Fibroblast of upper back skin (primary cell): ENCODE measurements around the gene SAE1.

Experiments used
- DNase-seq: peaks from one replicate; pipeline ENCODE4 v3.0.0-alpha.2; 2013

The SAE1 gene

DNA sequence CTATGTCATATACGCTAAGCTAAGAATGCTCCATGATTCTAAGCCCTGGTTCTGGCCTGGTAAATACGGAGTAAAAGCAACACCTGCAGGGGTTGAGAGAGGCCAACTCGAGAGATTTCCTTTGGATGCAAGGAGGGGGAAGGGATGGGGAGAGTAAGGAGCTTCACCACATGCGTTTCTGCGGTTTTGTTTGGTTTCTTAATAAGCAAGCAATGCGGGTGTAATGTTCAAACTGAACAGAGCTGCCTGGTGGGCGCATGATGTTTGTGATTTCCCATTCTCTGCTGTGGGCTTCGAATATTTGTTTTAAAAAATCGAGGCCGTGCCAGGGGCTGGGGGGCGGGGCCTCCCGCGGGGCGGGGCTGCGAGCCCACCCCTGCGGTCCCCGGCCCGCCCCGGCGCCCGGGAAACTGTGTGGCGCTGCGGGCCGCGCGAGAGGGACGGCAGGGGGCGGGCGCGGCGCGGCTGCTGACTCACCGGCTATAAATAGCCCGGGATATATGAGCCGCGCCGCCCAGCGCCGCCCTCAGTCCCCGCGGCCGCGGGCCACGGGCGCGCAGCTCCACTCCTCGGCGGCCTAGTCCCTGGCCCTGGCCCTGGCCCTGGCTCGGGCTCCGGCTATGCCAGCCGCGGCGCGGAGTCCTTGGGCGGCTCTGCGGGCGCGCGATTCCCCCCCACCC, 95.3 kb downstream of the SAE1 start:
- DNase-seq: peak; percentile 87

DNA sequence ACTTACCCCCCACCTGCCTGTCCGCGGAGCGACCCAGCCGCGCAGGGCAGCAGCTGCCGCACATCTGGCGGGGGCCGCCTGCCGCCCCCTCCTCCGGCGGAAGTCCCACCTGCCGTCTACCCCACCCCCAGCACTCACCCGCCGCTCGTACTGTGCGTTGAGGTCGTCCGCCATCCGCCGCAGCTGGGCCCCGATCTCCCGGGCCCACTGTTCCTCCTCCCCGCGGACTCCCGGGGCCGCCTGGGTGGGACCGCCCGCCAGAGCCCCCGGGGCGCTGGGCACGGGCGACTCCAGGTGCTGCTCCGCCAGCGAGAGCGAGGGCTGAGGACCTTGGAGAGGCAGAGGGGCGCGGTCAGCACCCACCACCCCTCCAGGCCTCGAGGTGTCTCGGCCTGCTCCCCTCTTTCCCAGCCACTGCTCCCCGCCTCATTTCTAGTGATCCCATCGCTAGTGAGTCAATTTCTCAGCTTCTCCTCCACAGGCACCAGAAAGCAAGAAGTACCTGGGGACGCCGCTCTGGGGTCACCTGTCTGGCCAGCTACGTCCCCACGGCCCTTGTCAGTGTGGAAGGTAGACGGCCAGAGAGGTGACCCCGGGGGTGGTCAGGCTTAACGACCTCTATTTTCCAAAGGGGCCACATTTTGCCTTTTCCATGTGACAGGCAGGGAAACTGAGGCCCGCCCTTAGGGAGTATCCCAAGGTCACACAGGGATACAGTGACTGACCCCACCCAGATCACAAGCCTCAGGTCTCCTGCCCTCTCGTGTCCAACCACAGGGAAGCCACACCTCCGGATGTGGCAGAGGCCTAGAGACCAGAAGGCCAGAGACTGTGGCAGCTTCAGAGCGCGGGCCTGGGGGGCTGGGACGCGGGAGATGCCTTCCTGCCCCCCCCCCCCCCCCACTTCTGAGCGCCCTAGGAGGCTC, 96.1 kb downstream of the SAE1 start:
- peak; percentile 76 for DNase-seq

DNA sequence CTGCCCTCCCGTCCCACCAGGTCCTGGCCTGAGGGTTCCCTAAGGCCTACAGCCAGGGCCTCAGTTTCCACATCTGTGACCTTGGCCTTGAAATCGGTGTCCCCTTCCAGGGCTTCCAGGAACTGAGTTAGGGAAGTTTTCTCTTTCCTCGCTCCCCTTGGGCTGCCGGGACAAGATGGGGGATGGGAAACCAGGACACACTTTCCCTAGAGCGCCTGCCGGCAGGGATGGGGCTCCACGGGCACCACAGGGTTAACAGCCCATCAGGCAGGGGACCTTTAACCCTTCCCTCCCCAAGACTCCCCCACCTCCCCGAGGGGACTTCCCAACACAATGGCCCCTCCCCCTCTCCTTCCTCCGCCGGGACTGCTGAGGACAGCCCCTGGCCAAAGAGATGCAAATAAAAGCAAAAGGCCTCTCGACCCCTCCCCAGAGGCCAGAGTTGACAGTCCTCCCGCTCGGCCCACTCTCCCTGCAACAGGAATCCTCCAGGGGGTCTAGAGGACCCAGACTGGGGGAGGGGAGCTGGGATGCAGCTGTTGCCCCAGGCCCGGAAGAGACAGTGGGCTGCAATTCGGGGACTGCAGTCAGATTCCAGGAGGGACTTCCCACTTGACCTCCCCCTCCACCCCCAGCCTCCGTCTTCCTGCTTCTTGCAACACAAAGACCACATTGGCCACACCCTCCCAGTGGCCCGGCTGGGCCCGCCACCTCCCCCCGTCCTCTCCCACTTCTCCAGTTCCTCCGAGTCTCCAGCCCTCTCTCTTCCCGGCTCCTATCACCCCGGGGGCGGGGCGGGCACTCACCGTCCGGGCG, 96.9 kb downstream of the SAE1 start:
- peak; percentile 93 for DNase-seq

DNA sequence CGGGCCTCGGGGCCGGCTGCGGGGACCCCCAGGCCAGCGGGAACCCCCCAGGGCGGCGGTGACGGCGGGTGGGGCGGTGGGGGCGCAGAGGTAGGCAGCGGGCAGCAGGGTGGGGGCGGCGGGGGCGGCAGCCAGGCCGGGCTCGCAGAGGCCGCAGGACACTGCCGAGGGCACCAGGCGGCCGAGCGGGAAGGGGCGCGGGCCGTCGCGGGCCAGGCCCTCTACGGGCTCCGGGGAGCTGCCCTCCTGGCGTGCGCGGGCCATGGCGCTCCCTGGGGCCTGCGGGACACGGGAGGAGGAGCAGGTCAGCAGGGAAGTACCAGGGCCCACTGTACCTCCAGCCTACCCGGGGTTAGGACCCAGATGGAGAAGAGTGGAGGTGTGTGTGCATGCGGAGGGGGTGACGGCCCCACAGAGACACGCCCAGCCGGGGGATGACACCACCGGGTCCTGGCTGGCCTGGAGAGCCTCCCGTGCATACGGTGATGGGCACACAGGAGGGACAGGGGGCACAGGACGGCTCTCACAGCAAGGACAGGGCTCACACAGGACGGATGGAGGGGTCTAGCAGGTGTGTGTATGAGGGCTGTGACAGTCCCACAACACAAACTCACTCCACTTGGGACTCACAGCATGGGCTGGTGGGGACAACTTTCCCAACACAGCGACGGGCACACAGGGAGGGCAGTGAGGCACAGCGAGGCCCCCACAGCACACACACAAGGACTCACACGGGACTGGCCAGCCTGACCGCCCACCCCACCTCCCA, 97.7 kb downstream of the SAE1 start:
- DNase-seq: no peak

DNA sequence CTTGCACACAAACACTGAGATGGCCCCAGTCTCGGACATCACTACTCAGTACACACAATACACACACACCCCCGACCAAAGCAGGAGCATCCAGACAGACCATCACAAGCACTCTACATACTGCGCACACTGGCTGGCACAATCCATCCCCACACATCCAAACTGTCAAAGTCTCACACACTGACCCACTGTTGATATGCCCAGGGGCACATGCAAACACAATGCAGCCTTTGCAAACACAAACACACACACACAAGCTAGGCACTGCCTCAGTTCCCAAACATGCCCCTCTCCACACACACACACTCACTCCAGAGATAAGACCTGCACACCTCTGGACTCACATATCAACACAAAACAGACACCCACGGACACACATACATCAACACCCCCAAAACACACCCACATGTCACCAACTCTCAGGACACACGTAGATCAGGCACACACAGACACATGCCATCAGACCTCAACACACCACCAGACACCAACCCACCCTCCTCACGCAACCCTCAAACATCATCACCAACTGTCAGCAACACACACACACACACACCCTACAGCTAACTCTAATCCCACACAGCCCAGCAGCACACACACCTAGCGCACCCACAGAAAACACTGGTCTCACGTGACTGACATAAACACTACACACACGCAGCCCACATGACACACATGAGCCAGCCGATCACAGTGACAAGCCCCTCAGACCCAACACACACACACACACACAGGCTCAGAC, 98.5 kb downstream of the SAE1 start:
- no peak for DNase-seq

DNA sequence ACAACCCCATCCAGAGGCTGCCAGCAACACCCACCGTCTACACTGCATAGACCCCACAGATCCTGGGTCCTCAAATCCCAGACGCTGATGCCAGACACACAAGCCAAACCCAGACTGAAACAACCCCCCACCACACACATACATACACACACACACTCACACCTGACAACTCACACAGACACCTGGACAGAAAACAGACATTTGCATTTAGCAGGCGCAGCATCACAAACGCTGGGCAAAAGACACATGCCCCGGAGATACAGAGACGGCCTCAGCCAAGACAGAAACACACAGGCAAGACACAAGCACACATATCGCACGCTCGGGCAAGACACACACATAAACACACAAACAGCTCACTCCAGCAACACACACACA, 99.0 kb downstream of the SAE1 start:
- no peak for DNase-seq

DNA sequence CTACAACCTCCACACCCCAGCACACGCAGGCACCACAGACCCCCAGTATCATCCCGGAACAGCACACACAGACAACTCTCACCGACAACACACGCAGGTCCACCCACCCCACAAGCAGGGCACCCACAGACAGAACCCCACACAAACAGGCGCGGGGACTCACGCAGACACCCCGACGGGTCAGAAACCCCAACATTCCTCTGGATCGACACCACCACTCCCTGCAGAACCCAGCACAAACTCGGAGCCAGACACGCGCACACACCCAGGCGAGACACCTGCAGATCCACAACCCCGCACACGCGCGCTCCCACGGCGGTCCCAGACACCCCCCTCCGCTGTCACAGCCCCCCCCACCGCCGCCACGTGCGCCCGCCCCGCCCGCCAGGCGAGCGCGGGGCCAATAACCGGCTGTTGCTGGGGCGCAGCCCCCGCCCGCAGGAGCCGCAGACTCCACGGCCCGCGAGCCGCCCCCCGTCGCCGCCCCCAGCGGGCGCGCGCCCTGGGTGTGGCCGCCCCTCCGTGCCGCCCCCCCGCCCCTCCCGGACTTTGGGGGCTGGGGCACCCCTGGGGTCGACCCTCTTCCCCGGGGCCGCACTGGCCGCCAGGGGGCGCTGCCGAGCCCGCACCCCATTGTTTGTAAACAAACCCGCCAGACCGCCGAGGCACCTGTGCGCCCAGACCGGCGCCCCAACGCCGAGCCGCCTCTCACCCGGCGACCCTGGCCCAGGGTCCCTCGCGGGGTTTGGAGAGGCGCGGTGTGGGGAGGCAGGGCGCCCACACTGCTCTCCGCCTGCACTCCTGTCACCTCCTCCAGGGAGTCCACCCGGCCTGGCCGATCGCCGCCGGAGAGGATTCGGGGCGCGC, 99.7 kb downstream of the SAE1 start:
- no peak for DNase-seq

DNA sequence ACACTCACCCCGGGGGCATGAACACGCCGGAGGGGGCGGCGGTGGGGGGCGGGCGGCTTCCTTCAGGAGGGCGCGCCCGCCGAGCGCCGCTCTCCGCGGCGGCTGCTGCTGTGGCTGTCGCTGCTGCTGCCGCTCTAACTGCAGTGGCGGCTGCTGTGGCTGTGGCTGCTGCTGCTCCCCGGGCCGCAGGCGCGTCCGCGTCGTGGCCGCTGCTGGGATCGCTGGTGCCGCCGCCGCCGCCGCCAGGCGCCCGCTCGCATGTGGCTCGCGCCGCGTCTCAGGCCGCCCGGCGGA, 100.2 kb downstream of the SAE1 start, which contains the start of gene BBC3:
BBC3 (minus strand) TSS at position 279 of the 294 bp plus-strand sequence. CDS start 2,768 bp downstream, outside the sequence.
- no peak for DNase-seq

DNA sequence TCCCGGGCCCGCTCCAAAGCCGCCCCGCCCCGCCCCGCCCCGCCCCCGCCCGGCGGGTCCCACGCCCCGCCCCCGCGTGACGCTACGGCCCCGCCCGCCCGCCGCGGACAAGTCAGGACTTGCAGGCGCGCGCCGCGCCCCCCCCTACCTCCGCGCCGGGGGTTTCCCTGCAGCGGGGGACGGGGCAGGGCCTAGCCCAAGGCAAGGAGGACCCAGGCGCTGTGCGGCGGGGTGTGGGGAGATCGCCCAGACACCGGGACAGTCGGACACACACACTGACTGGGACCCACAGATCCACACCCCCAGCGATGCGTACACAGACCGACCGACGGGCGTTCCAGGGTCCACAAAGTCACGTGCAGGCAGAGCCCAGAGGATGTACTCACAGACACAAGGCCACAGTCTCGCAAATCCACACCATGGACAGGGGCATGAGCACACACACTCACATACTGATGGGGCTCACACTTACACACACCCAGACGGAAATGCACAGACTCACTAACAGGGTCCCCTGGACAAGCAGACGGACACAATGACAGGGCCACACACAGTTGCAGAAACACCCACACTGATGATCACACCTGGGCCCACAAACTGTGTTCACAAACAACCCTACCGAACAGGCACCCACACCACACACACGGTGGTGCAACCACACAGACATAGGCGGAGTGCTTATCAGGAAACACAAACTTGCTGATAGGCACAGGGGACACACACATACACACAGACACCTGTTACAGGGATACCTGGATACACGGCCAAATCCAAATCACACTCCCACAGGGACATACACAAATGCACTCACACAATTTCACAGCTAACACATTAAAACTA, 100.8 kb downstream of the SAE1 start:
- DNase-seq: peak; percentile 85

DNA sequence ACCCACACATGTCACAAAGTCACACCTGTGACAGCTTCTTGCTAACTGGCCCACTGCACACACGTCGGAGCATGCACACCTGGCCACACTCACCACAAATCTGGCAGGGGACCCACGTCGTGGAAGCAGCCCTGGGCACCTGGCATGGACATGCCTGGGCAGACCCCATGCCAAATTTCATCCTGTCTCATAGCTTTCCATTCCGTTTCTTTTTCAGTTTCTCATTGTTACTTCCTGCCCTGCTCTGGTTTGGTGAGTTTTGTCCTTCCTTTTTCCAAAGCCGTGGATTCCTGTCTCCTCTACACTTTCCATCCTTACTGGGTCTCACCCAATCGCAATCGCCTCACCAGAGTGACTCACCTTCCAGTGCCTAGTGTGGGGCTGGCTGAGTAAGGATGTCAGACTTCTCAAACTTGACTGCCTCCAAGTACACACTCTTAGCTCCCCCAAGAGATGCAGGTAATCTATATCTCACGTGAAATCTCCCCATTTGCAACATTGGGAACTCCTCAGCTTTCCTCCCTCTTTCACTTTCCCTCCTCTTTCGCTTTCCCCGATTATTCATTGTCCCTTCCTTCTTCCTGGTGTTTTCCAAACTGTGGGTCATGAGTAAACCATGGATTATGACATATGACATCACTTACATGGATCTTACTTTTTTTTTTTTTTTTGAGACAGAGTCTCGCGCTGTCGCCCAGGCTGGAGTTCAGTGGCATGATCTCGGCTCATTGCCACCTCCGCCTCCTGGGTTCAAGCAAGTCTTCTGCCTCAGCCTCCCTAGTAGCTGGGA, 102.0 kb downstream of the SAE1 start:
- peak; percentile 67 for DNase-seq

DNA sequence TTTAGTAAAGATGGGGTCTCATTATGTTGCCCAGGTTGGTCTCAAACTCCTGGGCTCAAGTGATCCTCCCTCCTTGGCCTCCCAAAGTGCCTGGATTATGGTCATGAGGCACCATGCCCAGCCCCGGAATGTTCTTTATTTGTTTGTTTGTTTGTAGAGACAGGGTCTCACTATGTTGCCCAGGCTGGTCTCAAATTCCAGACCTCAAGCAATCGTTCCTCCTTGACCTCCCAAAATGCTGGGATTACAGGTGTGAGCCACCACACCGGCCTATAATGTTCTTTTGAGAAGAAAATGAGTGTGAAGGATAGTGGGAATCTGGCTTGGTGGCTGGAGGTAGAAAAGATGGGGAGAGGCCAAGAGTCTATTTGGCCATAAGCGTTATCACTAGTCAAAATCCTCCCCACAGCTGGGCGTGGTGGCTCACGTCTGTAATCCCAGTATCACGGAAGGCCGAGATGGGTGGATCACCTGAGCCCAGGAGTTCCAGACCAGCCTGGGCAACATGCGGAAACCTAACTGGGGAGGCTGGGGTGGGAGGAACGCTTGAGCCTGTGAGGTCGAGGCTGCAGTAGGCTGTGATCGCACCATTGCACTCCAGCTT, 105.5 kb downstream of the SAE1 start:
- no peak for DNase-seq

DNA sequence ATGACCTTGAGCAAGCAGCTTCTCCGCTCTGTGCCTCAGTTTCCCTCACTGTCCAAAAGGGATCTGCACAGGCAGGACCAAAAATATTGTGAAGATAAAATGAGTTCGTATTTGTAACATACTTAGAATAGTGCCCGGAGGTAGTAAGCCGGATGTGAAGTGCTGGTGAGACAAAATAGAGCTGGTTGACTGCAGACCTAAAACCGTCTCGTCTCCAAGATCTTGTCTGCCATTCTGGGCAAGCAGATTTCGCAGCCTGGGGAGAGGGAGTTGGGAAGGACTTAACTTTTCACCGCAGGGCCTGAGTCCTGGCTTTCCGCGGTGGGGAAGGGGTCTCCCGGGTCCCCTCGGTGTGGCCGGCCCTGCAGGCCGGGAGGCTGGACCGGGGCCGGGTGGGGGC, 108.5 kb downstream of the SAE1 start:
- DNase-seq: no peak

DNA sequence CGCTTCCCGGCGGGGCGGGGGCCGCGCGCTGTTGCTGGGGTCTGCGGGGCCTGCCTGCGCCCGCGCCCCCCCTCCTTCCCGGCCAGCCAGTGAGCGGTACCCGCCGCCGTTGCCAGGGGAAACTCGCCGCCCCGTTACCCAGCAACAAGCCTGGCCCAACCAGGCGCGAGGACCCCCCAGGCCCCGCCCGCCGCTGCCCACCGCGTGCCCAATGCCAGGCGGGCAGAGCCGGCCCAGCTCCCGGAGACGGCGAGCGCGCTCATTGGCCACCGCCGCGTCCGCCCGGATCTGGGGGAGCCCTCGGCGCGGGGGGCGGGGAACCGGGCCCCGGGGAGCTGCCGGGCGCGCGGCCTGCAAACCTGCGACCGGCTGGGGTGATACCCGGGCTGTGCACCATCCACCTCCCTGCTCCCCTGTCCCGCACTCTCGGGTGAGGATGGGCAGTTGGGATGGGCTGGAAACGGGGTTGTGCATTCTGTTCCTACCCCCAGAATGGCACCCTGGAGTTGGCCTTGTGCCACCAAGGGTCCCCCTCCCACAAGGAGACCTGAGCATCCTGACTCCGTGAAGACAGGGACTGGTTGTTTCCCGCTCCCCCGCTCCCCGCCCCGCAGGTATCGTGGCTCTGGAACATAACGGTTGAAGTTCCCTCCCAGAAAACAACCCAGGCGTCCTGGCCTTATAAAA, 109.1 kb downstream of the SAE1 start:
- DNase-seq: peak; percentile 39

DNA sequence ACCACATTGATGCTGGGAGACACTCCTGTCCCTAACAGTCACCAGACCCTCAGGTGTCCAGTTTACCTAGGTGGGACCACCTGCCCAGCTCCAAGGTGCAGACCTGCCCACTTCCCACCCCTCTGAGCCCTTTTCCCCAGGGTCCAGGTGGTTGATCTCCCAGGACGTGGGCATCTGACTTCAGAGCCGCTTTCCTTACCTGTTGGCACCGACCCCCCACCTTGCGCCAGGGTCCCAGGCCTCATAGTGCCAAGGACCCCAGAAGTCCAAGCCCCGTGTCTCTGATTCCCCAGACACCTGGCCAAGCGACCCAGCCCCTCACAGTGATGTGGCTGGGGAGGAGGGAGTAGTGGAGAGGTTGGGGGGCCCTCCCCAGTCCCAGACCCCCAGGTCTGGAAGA, 109.9 kb downstream of the SAE1 start:
- DNase-seq: no peak

DNA sequence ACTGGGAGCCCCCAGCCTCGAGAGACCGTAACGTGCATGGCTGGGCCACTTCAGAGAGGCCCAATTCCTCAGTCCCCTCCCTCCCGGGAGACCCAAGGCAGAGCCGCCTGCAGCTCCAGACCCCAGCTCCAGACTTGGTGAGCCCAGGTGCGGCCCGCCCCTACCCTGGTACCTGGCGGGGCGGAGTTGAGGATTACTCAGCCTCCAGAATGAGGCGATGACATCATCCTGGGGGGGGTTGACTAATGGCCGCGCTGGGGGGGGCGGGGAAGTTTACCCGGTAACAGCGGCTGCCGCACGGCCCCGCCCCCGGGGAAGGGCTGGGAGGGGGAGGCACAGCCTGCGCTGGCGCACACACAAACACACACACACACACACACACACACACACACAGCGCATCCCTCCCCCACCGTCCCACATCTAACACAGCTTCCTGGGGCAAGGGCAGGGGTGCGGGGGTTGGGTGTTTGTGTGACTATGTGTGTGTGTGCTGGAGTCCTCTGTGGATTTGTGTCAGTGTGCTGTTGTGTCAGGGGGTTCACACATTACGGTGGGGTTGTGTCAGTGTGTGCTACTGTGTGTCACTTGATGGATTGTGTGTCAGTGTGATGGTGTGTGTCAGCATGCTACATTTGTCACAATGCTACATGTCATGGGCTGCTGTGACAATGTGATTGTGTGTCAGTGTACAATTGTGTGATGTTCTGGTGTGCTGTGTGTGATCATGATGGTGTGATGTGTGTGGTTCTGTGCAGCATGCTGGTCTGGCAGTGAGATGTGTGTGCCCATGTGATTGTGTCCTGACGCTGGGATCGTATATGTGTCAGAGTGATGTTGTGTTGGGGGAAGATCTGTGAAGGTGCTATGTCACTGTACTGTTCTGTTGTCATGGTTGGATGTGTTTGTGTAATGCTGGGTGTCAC, 110.6 kb downstream of the SAE1 start:
- peak; percentile 75 for DNase-seq

DNA sequence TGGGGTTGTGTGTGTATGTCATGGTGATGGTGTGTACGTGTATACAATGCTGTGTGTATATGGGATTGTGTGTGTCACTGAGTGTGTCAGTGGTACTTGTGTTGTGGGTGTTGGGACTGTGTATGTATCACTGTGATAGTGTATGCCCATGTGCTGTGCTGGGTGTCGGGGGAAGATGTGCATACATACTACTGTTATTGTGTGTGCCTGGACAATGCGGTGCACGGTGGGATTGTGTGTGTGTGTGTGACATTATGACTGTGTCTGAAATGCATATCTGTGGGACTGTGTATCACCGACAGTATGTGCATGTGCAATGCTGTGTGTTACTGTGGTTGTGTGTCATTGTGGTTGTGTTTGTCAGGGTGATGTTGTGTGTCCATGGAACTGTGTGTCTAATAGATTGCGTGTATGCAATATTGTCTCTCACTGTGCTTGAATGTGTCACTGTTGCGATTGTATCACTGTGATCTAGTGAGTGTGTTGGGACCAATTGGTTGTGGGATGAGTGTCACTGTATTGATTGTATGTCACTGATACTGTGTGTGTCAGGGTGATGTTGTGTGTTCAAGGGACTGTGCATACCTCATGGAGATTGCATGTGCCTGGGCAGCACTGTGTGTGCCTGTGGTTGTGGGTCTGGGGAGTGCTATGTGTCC, 111.4 kb downstream of the SAE1 start:
- DNase-seq: no peak
